IgD-negative memory B cell (primary cell): ENCODE data around the gene SPEF1. TPM values are rescaled to one million over a fixed set of nuclear protein-coding genes. Genes with fewer than 3 reads are reported as not detected.

ENCODE experiments used
- H3K27ac Mint-ChIP-seq, 3 donors: one replicate each; pipeline ENCODE4 v1.8.0; 2020 to 2022; ENCODE audit warnings: mild to moderate bottlenecking in 3 of 3, mixed read lengths in 3 of 3, moderate library complexity in 1 of 3
- H3K27me3 Mint-ChIP-seq: one replicate; pipeline ENCODE4 v1.8.0; 2021; ENCODE audit warnings: mixed read lengths
- H3K36me3 Mint-ChIP-seq: one replicate; pipeline ENCODE4 v1.8.0; 2020; ENCODE audit warnings: mild to moderate bottlenecking, mixed read lengths
- H3K4me1 Mint-ChIP-seq, 3 donors: one replicate each; pipeline ENCODE4 v1.8.0; 2020 to 2022; ENCODE audit warnings: mixed read lengths in 3 of 3, mild to moderate bottlenecking in 1 of 3
- H3K4me3 Mint-ChIP-seq, 4 donors: one replicate each; pipeline ENCODE4 v1.8.0; 2020 to 2022; ENCODE audit warnings: mild to moderate bottlenecking in 4 of 4, mixed read lengths in 4 of 4, moderate library complexity in 3 of 4
- H3K9me3 Mint-ChIP-seq, 3 donors: one replicate each; pipeline ENCODE4 v1.8.0; 2020 to 2021; ENCODE audit warnings: mixed read lengths in 3 of 3, mild to moderate bottlenecking in 1 of 3
- polyA plus RNA-seq: library from polyadenylated mRNA; unstranded; fragments of 300-500 nt; fragmentation: Illumina TruSeq; gene quantifications from one replicate; pipeline ENCODE4 v1.2.3, GENCODE V29; 2021

The SPEF1 gene
- polyA plus RNA-seq, 1 donor from 2014 or later, result not detected

- Mint-ChIP-seq H3K4me1 (peaks cover 14 to 18% (median 16%) of the 10 kb centered on the region in 3 donors), H3K27ac (peak overlapping the region in 1 of 3 donors; percentile 78), H3K4me3 (no peak overlapping the region), H3K36me3 (no peaks in the 10 kb centered on the region), H3K9me3 (no peaks in the 10 kb centered on the region), H3K27me3 (no peaks in the 10 kb centered on the region)
Measured at GRCh38 chr20:3814928-3815495, 33.8 kb upstream of the SPEF1 start.

GRCh38 chr20:3813848-3814581, 32.8 kb upstream of the SPEF1 start:
- H3K27me3 Mint-ChIP-seq, result no peaks in the 10 kb centered on the region
- H3K4me1 Mint-ChIP-seq, result peaks cover 10 to 14% (median 10%) of the 10 kb centered on the region in 3 donors
- H3K9me3 Mint-ChIP-seq, result no peaks in the 10 kb centered on the region

GRCh38 chr20:3812975-3813847, 32.0 kb upstream of the SPEF1 start:
- Mint-ChIP-seq H3K4me1 (peaks cover 10 to 14% (median 10%) of the 10 kb centered on the region in 3 donors), H3K9me3 (no peaks in the 10 kb centered on the region), H3K27me3 (no peaks in the 10 kb centered on the region), H3K4me3 (no peak overlapping the region), H3K36me3 (no peaks in the 10 kb centered on the region), H3K27ac (peak overlapping the region; percentile 27 to 51 (median 39))

More at GRCh38 chr20:3813848-3814581, 32.8 kb upstream of the SPEF1 start:
- H3K27ac Mint-ChIP-seq, result peak overlapping the region in 1 of 3 donors; percentile 27
- H3K36me3 Mint-ChIP-seq, result no peaks in the 10 kb centered on the region
- no peak overlapping the region for H3K4me3 Mint-ChIP-seq

- H3K27ac Mint-ChIP-seq, result peak overlapping the region in 2 of 3 donors; percentile 65 to 75
- no peaks in the 10 kb centered on the region for H3K9me3 Mint-ChIP-seq
- H3K4me3 Mint-ChIP-seq, result peak overlapping the region in 3 of 4 donors; percentile 24 to 45 (median 33)
- no peaks in the 10 kb centered on the region for H3K36me3 Mint-ChIP-seq
- H3K27me3 Mint-ChIP-seq, result no peaks in the 10 kb centered on the region
- peaks cover 10 to 14% (median 12%) of the 10 kb centered on the region in 3 donors for H3K4me1 Mint-ChIP-seq
Measured at GRCh38 chr20:3812259-3812681, 31.0 kb upstream of the SPEF1 start.

GRCh38 chr20:3811467-3812258, 30.4 kb upstream of the SPEF1 start:
- peaks cover 12 to 17% (median 14%) of the 10 kb centered on the region in 3 donors for H3K4me1 Mint-ChIP-seq
- peak overlapping the region; percentile 24 to 87 (median 71) for H3K4me3 Mint-ChIP-seq
- no peaks in the 10 kb centered on the region for H3K9me3 Mint-ChIP-seq

GRCh38 chr20:3808544-3808943, 27.3 kb upstream of the SPEF1 start:
- no peaks in the 10 kb centered on the region for H3K9me3 Mint-ChIP-seq
- H3K4me3 Mint-ChIP-seq, result no peak overlapping the region
- no peak overlapping the region for H3K27ac Mint-ChIP-seq
- H3K36me3 Mint-ChIP-seq, result peaks cover 2% of the 10 kb centered on the region
- H3K27me3 Mint-ChIP-seq, result no peaks in the 10 kb centered on the region
- H3K4me1 Mint-ChIP-seq, result peaks cover 11 to 16% (median 14%) of the 10 kb centered on the region in 3 donors

More at GRCh38 chr20:3811467-3812258, 30.4 kb upstream of the SPEF1 start:
- peak overlapping the region; percentile 65 to 75 (median 72) for H3K27ac Mint-ChIP-seq
- no peaks in the 10 kb centered on the region for H3K36me3 Mint-ChIP-seq
- H3K27me3 Mint-ChIP-seq, result no peaks in the 10 kb centered on the region

GRCh38 chr20:3804781-3805180, 23.5 kb upstream of the SPEF1 start:
- Mint-ChIP-seq H3K27ac (peak overlapping the region in 1 of 3 donors; percentile 45), H3K36me3 (peaks cover 4% of the 10 kb centered on the region), H3K4me3 (no peak overlapping the region), H3K27me3 (no peaks in the 10 kb centered on the region), H3K4me1 (peaks cover 15 to 18% (median 17%) of the 10 kb centered on the region in 3 donors), H3K9me3 (no peaks in the 10 kb centered on the region)

- Mint-ChIP-seq H3K9me3 (no peaks in the 10 kb centered on the region), H3K4me3 (no peak overlapping the region)
Measured at GRCh38 chr20:3804254-3804751, 23.1 kb upstream of the SPEF1 start.

GRCh38 chr20:3803854-3804253, 22.6 kb upstream of the SPEF1 start:
- no peak overlapping the region for H3K4me3 Mint-ChIP-seq
- H3K9me3 Mint-ChIP-seq, result no peaks in the 10 kb centered on the region
- peak overlapping the region in 2 of 3 donors; percentile 55 to 80 for H3K27ac Mint-ChIP-seq
- no peaks in the 10 kb centered on the region for H3K27me3 Mint-ChIP-seq
- H3K4me1 Mint-ChIP-seq, result peaks cover 24 to 27% (median 24%) of the 10 kb centered on the region in 3 donors
- peaks cover 4% of the 10 kb centered on the region for H3K36me3 Mint-ChIP-seq

More at GRCh38 chr20:3804254-3804751, 23.1 kb upstream of the SPEF1 start:
- Mint-ChIP-seq H3K27me3 (no peaks in the 10 kb centered on the region), H3K27ac (no peak overlapping the region), H3K36me3 (peaks cover 4% of the 10 kb centered on the region), H3K4me1 (peaks cover 20 to 23% (median 21%) of the 10 kb centered on the region in 3 donors)

- Mint-ChIP-seq H3K4me3 (peak overlapping the region in 1 of 4 donors; percentile 84), H3K36me3 (peaks cover 4% of the 10 kb centered on the region), H3K9me3 (no peaks in the 10 kb centered on the region), H3K4me1 (peaks cover 30 to 33% (median 30%) of the 10 kb centered on the region in 3 donors), H3K27ac (peak overlapping the region in 2 of 3 donors; percentile 80 to 85), H3K27me3 (no peaks in the 10 kb centered on the region)
Measured at GRCh38 chr20:3803289-3803688, 22.0 kb upstream of the SPEF1 start.

- Mint-ChIP-seq H3K4me3 (peak overlapping the region in 1 of 4 donors; percentile 33), H3K9me3 (no peaks in the 10 kb centered on the region), H3K27ac (peak overlapping the region; percentile 31 to 85 (median 71)), H3K27me3 (no peaks in the 10 kb centered on the region), H3K36me3 (peaks cover 4% of the 10 kb centered on the region), H3K4me1 (peaks cover 36 to 39% (median 36%) of the 10 kb centered on the region in 3 donors)
Measured at GRCh38 chr20:3802524-3803239, 21.4 kb upstream of the SPEF1 start.

- Mint-ChIP-seq H3K4me1 (peaks cover 34 to 46% (median 35%) of the 10 kb centered on the region in 3 donors), H3K27ac (no peak overlapping the region), H3K36me3 (peaks cover 4% of the 10 kb centered on the region), H3K4me3 (no peak overlapping the region), H3K9me3 (no peaks in the 10 kb centered on the region), H3K27me3 (no peaks in the 10 kb centered on the region)
Measured at GRCh38 chr20:3801846-3802245, 20.6 kb upstream of the SPEF1 start.

- Mint-ChIP-seq H3K27me3 (no peaks in the 10 kb centered on the region), H3K9me3 (no peaks in the 10 kb centered on the region), H3K27ac (peak overlapping the region in 1 of 3 donors; percentile 98), H3K36me3 (peaks cover 4% of the 10 kb centered on the region), H3K4me1 (peaks cover 34 to 47% (median 37%) of the 10 kb centered on the region in 3 donors), H3K4me3 (no peak overlapping the region)
Measured at GRCh38 chr20:3801299-3801698, 20.1 kb upstream of the SPEF1 start.
